ENCODE data around the gene ARPP19.
A peak's percentile ranks its signal among the peaks of the same experiment; 100 is the strongest.
"Not testable (repeated sequence)": the region's sequence is repeated elsewhere in the genome, so short reads cannot be mapped to it uniquely, and the experiment has no call there.

ARPP19 gene

DNA sequence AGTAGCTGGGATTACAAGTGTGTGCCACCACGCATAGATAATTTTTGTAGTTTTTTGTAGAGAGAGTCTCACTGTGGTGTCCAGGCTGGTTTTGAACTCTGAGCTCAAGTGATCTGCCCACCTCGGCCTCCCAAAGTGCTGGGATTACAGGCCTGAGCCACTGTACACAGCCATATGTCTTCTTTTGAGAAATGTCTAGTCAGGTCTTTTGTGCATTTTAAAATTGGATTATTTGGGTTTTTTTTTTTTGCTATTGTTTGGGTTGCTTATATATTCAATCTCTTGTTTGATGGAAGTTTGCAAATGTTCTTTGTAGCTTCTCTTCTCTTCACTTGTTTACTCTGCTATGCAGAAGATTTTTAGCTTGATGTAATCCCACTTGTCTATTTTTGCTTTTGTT is 6.2 kb upstream of the ARPP19 start:
- H3K4me3 ChIP-seq (ENCODE audit: low read length) = no peak overlapping the region
- no peak for DNase-seq (ENCODE audit: low read depth)
- no peak for TF ChIP-seq CTCF (conservative IDR thresholded peaks at IDR 0.05; ENCODE audit: low read depth, low read length)

GRCh38 chr15:52574623-52575022 is 5.8 kb upstream of the ARPP19 start:
- not testable (repeated sequence) for H3K4me3 ChIP-seq (ENCODE audit: low read length); DNase-seq (ENCODE audit: low read depth)

DNA sequence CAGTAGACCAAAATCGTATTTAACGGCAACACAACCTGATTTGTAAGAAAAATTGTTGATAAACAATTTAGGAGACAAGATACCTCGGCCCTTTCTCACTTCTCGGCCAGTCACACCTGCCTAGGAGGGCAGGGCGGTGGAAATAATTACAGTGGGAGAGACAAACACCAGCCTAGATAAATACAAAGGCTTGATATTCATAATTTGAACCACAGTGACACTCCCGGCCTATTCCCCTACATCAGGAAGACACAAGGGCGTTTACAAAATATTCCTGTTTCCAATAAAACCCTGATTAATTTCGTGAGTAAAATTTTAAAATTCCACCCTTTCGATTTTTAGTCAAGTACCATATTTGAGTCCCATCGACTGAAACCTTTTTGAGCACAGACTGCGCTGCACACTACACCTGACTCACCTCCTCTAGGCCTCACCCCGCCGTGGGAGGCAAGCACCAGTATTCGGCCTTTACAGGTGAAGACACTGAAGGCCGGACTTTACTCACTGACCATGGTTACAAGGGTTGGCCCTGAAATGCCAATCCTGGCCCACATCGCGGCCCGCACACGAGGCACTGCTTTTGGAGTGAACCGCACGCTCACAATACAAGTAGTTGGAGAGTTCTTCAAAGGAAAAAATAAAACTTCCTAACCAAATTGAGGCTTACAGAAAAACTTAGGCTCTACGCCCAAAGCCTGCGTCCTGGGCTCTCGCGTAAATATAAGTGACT is 794 bp downstream of the ARPP19 start:
- TF ChIP-seq CTCF (conservative IDR thresholded peaks at IDR 0.05; ENCODE audit: low read depth, low read length) = no peak
- no peak for DNase-seq (ENCODE audit: low read depth)
- peak overlapping the region; percentile 83 for H3K4me3 ChIP-seq (ENCODE audit: low read length)

DNA sequence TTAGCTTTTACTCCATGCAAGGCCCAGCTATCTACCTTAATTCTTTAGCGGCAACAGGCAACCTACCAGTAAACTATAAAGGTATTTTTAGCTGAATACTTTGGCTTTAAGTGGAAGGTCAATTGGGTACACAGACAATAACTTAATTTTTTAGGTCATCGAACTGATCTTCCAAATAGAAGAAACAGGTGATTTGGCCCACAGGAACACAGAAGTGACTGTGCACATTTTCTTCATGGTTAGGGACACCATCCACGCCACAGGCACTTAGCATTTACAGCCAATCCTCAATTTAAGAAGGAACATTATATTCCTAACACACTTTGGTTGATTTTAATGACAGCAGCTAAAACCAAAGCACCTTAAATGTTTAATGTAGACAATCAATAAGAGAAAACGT is 1.9 kb downstream of the ARPP19 start:
- no peak for TF ChIP-seq CTCF (conservative IDR thresholded peaks at IDR 0.05; ENCODE audit: low read depth, low read length)
- no peak for DNase-seq (ENCODE audit: low read depth)
- peak overlapping the region; percentile 83 for H3K4me3 ChIP-seq (ENCODE audit: low read length)

GRCh38 chr15:52565417-52566358 is 3.1 kb downstream of the ARPP19 start:
- not testable (repeated sequence) for DNase-seq (ENCODE audit: low read depth); H3K4me3 ChIP-seq (ENCODE audit: low read length)

DNA sequence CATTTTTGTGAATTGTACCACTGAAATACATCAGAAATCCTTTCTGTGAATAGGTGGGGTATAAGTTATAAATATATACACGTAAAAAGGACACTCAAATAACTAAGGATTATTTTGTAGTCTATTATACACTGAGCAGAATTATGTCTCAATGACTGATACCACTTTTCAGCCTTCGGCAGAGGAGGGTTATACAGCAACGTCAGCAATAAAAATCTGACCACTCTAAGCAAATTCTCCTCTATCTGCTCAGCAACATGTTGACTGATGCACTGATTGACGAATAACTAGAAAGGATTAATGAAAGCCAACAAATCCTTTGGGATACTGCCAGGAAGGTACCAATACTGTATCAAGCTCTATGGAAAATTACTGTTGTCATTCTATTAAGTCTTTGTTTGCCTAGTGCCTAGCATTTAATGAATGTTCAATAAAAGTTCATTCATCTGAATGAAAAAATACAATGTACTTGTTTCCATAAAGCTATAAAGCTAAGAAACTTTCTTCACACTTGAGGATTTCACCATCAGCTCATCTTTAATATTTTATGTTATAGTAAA is 5.2 kb downstream of the ARPP19 start:
- no peak for TF ChIP-seq CTCF (conservative IDR thresholded peaks at IDR 0.05; ENCODE audit: low read depth, low read length)

GRCh38 chr15:52559575-52559974 is 9.3 kb downstream of the ARPP19 start:
- H3K4me3 ChIP-seq (ENCODE audit: low read length) = no peak overlapping the region
- DNase-seq (ENCODE audit: low read depth) = no peak
- TF ChIP-seq CTCF (conservative IDR thresholded peaks at IDR 0.05; ENCODE audit: low read depth, low read length) = no peak

More for the DNA sequence above, 5.2 kb downstream of the ARPP19 start:
- H3K4me3 ChIP-seq (ENCODE audit: low read length) = no peak overlapping the region
- peak; percentile 89 for DNase-seq (ENCODE audit: low read depth)
